Activated naive CD4-positive, alpha-beta T cell treated with anti-CD3 and anti-CD28 coated beads for 36 hours (primary cell): Measurements from ENCODE around the gene RCOR3. TPM values are rescaled to one million over a fixed set of nuclear protein-coding genes. Genes with fewer than 3 reads are reported as not detected.
A peak's percentile ranks its signal among the peaks of the same experiment; 100 is the strongest.
"Not testable (repeated sequence)": the region's sequence is repeated elsewhere in the genome, so short reads cannot be mapped to it uniquely, and the experiment has no call there.

Experiments
- CTCF ChIA-PET: fragments of 350-600 bp; sonication (Branson Sonifier 250); formaldehyde crosslinking; loops from one replicate; lab custom pipeline; 2021; ENCODE audit warnings: antibody characterized with exemption; lab: Charles Lee
- DNase-seq: peaks from one replicate; pipeline ENCODE4 v3.0.0-alpha.2; 2020
- H3K27ac Mint-ChIP-seq: one replicate; pipeline ENCODE4 v1.8.0; 2021; ENCODE audit warnings: mild to moderate bottlenecking, mixed read lengths
- H3K27me3 Mint-ChIP-seq: one replicate; pipeline ENCODE4 v1.8.0; 2021; ENCODE audit warnings: low read depth, mixed read lengths
- H3K36me3 Mint-ChIP-seq: one replicate; pipeline ENCODE4 v1.8.0; 2021; ENCODE audit warnings: low read depth, mixed read lengths
- H3K4me1 Mint-ChIP-seq: one replicate; pipeline ENCODE4 v1.8.0; 2021; ENCODE audit warnings: low read depth, mixed read lengths
- H3K4me3 Mint-ChIP-seq: one replicate; pipeline ENCODE4 v1.8.0; 2021; ENCODE audit warnings: mild to moderate bottlenecking, moderate library complexity, mixed read lengths
- H3K9me3 Mint-ChIP-seq: one replicate; pipeline ENCODE4 v1.8.0; 2021; ENCODE audit warnings: mixed read lengths
- intact Hi-C: fragments of 100-400 bp; cut with micrococcal nuclease; formaldehyde crosslinking; loops from one replicate; pipeline ENCODE4 v1.15.1; 2023
- total RNA-seq, 2 experiments: library from RNA; stranded (reverse); gene quantifications; one replicate each; pipeline ENCODE4 v1.2.3, GENCODE V29; 2021

RCOR3 gene
- total RNA-seq, 2 experiments from 2014 or later = 28.9 to 30.8 TPM

DNA sequence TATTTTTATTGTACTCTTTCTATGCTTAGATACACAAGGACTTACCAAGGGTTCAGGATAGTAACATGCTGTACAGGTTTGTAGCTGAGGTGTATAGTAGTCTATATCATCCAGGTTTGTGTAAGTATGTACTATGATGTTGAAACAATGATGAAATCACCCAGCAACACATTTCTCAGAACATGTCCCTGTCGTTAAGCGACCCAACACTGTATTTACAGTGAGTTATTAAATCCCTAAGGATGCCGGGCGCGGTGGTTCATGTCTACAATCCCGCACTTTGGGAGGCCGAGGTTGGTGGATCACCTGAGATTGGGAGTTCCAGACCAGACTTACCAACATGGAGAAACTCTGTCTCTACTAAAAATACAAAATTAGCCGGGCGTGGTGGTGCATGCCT, 21.6 kb upstream of the RCOR3 start:
- CTCF ChIA-PET = no interaction called here
- Mint-ChIP-seq H3K9me3 (no peaks in the 10 kb centered on the region), H3K27ac (no peak overlapping the region), H3K36me3 (no peaks in the 10 kb centered on the region), H3K27me3 (no peaks in the 10 kb centered on the region), H3K4me3 (no peak overlapping the region), H3K4me1 (no peaks in the 10 kb centered on the region)
- no peak for DNase-seq
- intact Hi-C loops = no loop called here

DNA sequence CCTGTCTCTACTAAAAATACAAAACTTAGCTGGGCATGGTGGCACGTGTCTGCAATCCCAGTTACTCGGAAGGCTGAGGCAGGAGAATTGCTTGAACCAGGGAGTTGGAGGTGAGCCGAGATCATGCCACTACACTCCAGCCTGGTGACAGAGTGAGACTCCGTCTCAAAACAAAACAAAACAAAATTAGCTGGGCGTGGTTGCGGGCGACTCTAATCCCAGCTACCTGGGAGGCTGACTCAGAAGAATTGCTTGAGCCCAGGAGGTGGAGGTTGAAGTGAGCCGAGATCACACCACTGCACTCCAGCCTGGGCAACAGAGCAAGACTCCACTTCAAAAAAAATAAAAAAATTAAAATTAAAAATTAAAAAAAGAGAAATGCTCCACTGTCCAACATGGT, 18.6 kb upstream of the RCOR3 start:
- H3K36me3 Mint-ChIP-seq, H3K9me3 Mint-ChIP-seq, H3K4me1 Mint-ChIP-seq, intact Hi-C loops, H3K27me3 Mint-ChIP-seq, H3K27ac Mint-ChIP-seq, H3K4me3 Mint-ChIP-seq, DNase-seq: not testable (repeated sequence)
- CTCF ChIA-PET = interaction anchor here (0.6 kb wide), 1 partner anchor 88 kb away, joined by 4 read pairs; no protein-coding TSS in a partner anchor

DNA sequence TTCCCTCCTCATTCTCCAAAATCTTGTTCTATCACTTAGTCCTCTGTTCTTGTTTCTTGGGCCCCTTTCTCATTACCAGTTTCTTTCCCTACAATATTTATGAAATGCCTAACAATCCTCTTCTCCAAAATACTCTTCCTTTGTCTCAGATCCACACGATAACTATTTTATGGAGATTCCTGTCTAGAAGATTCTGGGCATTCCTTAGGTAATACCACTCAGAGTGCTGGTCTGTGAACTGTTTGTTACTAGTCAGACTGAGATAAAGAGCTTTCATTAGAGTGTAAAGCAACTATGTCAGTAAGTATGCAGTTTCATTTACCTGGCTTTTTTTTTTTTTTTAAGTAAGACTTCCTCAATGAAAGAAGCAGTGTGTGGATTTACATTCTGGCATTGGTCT, 18.1 kb upstream of the RCOR3 start:
- Mint-ChIP-seq H3K27ac (no peak overlapping the region), H3K4me3 (no peak overlapping the region), H3K27me3 (no peaks in the 10 kb centered on the region), H3K4me1 (no peaks in the 10 kb centered on the region), H3K36me3 (no peaks in the 10 kb centered on the region), H3K9me3 (no peaks in the 10 kb centered on the region)
- no peak for DNase-seq
- intact Hi-C loops = no loop called here
- CTCF ChIA-PET = interaction anchor here (0.6 to 0.8 kb wide), 3 partner anchors 10 to 123 kb away, joined by 3 to 4 read pairs (median 3); no protein-coding TSS in a partner anchor

DNA sequence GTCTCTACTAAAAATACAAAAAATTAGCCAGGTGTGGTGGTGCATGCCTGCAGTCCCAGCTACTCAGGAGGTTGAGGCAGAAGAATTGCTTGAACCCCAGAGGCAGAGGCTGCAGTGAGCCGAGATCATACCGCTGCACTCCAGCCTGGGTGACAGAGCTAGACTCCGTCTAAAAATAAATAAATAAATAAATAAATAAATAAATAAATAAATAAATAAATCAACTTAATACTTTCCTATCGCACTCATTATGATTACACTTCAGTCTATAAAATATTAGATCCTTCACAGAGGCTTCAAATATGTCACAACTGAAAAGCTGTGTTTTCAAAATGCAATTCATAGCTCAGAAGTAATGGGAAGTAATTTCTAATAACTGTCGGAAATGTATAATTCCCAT, 15.5 kb upstream of the RCOR3 start:
- H3K9me3 Mint-ChIP-seq, H3K4me3 Mint-ChIP-seq, H3K27ac Mint-ChIP-seq, H3K4me1 Mint-ChIP-seq, H3K36me3 Mint-ChIP-seq, DNase-seq, intact Hi-C loops, H3K27me3 Mint-ChIP-seq: not testable (repeated sequence)
- CTCF ChIA-PET = interaction anchor here (0.6 kb wide), 1 partner anchor 881 kb away, joined by 5 read pairs; no protein-coding TSS in a partner anchor

- H3K4me3 Mint-ChIP-seq, intact Hi-C loops, H3K27ac Mint-ChIP-seq, H3K36me3 Mint-ChIP-seq, DNase-seq, H3K9me3 Mint-ChIP-seq, H3K4me1 Mint-ChIP-seq, H3K27me3 Mint-ChIP-seq: not testable (repeated sequence)
- CTCF ChIA-PET = interaction anchor here (1.3 kb wide), 1 partner anchor 11 kb away, joined by 3 read pairs; no protein-coding TSS in a partner anchor
Observed at GRCh38 chr1:211246583-211246982, 12.6 kb upstream of the RCOR3 start.

DNA sequence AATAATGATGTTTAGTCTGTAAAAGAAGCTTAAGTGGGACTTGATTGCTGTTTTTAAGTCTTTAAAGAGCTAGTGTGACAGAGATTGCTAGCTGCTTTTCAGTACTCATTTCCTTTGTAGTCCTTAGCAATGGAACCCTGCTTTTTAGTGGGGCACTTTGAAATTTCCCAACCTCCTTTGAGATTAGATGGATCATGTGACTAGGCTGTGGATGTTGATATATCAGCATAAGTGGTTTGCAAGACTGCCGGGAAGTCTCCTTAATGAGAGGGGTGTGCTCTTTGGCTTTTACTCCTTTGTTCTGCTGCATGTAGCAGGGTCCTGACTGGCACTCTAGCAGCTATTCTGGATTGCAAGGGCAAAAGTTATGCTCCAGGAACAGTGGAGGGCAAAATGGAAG, 11.2 kb upstream of the RCOR3 start:
- intact Hi-C loops = no loop called here
- Mint-ChIP-seq H3K27me3 (no peaks in the 10 kb centered on the region), H3K36me3 (no peaks in the 10 kb centered on the region), H3K27ac (no peak overlapping the region), H3K4me1 (peaks cover 9% of the 10 kb centered on the region), H3K9me3 (no peaks in the 10 kb centered on the region), H3K4me3 (no peak overlapping the region)
- DNase-seq = no peak
- CTCF ChIA-PET = no interaction called here

- CTCF ChIA-PET = interaction anchor here (0.7 to 1.1 kb wide), 2 partner anchors 9 to 46 kb away, joined by 3 to 4 read pairs; no protein-coding TSS in a partner anchor
- H3K9me3 Mint-ChIP-seq, H3K36me3 Mint-ChIP-seq, H3K4me1 Mint-ChIP-seq, DNase-seq, H3K27me3 Mint-ChIP-seq, H3K4me3 Mint-ChIP-seq, intact Hi-C loops, H3K27ac Mint-ChIP-seq: not testable (repeated sequence)
Observed at GRCh38 chr1:211249611-211250010, 9.6 kb upstream of the RCOR3 start.

- peaks cover 11% of the 10 kb centered on the region for H3K36me3 Mint-ChIP-seq
- no peaks in the 10 kb centered on the region for H3K9me3 Mint-ChIP-seq
- DNase-seq = no peak
- peak overlapping the region; percentile 96 for H3K27ac Mint-ChIP-seq
- H3K4me1 Mint-ChIP-seq = peaks cover 16% of the 10 kb centered on the region
- intact Hi-C loops = loop anchor here (1.0 to 5.0 kb wide), 5 partner anchors 124 to 1601 kb away; partner anchors contain the start of genes FLVCR1, NSL1 and TATDN3
- CTCF ChIA-PET = interaction anchor here (1.0 to 2.0 kb wide), 5 partner anchors 9 to 124 kb away, joined by 3 to 6 read pairs (median 3); partner anchors contain the start of gene KCNH1
- no peaks in the 10 kb centered on the region for H3K27me3 Mint-ChIP-seq
- peak overlapping the region; percentile 90 for H3K4me3 Mint-ChIP-seq
Observed at GRCh38 chr1:211257826-211258225, 1.3 kb upstream of the RCOR3 start.

DNA sequence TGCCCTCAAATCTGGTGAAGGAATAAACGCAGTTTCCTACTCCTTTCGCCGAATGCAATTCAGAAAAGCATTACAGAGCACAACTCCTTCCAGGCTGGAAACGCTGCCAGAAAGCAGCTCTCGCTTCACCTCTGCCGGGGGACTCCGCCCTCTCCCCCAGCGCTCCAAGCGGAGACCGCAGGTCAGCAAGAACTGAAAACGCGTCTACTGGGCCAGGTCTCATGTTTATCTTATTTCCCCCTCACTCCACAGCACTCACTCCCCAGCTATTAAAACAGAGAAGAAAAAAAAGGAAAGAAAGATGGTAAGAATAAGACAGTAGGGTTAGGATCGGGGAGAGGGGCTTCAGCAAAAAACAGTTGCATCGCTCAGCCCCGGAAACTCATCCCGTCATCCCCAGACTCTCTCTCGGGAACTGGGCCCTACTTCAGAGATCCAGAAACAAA, 833 bp upstream of the RCOR3 start:
- CTCF ChIA-PET = interaction anchor here (1.0 to 2.0 kb wide), 5 partner anchors 9 to 124 kb away, joined by 3 to 6 read pairs (median 3); partner anchors contain the start of gene KCNH1
- peak overlapping the region; percentile 96 for H3K27ac Mint-ChIP-seq
- peaks cover 16% of the 10 kb centered on the region for H3K4me1 Mint-ChIP-seq
- H3K27me3 Mint-ChIP-seq = no peaks in the 10 kb centered on the region
- peaks cover 11% of the 10 kb centered on the region for H3K36me3 Mint-ChIP-seq
- H3K4me3 Mint-ChIP-seq = peak overlapping the region; percentile 90
- intact Hi-C loops = loop anchor here (1.0 to 5.0 kb wide), 5 partner anchors 124 to 1600 kb away; partner anchors contain the start of genes FLVCR1, NSL1 and TATDN3
- no peaks in the 10 kb centered on the region for H3K9me3 Mint-ChIP-seq
- peak; percentile 76 for DNase-seq

DNA sequence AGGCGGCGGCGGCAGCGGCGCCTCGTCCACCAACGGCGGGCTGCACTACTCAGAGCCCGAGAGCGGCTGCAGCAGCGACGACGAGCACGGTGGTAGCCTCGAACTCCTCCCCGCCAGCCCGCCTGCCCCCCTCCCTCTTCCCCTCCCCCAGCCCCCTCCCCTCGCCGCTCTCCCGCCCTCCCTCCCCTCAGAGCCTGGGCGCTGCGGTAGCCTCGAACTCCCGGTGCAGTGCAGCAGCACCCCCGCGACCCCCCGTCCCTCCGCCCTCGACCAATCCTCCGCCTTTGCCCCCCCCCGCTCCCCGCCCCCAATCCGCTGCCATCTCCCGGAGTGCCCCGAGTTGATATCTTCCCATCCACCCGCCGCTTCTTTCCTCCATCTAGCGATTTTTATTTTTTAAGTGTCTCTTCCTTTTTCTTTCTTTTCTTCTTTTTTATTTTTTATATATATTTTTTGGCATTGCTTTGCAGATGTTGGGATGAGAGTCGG, 516 bp downstream of the RCOR3 start:
- Mint-ChIP-seq H3K4me1 (peaks cover 20% of the 10 kb centered on the region), H3K9me3 (no peaks in the 10 kb centered on the region), H3K27me3 (no peaks in the 10 kb centered on the region), H3K4me3 (peak overlapping the region; percentile 90), H3K36me3 (peaks cover 17% of the 10 kb centered on the region), H3K27ac (peak overlapping the region; percentile 87)
- peak; percentile 60 for DNase-seq
- intact Hi-C loops = loop anchor here (1.0 to 5.0 kb wide), 11 partner anchors 22 to 1599 kb away; partner anchors contain the start of genes FLVCR1, NSL1, PPP2R5A and SLC30A1
- CTCF ChIA-PET = interaction anchor here (0.7 kb wide), 1 partner anchor 1080 kb away, joined by 3 read pairs; no protein-coding TSS in a partner anchor

DNA sequence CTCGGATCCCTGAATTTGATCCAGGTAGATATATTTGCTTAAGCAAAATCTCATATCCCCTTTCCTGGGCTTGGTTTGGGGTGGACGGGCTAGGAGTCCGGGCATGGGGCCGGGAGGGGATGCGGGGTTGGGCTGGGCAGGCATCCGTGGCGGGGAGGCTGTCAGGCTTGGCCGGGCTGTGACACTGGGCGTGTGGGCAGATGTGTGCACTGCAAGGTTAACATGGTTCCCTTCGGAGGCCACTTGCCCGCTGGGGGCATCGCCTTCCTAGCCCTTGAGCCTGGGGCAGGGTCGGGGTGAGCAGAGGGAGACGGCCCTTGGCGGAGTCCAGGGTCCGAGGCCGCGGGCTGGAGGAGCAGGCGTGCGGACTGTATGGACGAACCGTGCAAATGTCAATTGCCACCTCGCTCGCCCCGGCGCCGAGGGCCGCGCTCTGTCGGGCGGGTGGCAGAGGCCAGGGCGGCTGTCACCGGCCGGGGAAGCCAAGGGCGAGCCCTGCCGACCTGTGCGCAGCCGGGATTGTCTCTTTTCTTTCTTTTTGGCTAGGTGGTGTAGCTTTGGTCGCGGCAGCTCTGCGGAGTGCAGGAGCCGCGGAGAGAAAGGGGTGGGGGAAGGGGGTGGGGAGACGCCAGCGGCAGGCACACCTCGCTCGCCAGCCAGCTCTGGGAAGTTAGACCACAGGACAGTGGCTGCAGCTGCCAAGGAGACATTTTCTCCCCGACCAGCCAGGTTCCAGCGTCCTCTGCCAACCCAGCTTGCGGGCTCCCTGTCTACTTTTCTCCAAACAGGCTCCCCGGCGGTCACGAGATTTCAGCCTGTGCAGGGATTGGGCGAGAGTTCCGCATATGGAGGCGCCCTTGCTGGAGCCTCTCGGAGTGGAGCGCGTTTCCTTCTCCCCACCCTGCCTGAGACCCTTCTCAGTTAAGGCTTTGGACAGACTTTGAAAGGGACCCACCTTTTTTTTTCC, 1.3 kb downstream of the RCOR3 start:
- Mint-ChIP-seq H3K4me1 (peaks cover 20% of the 10 kb centered on the region), H3K27me3 (no peaks in the 10 kb centered on the region), H3K36me3 (peaks cover 18% of the 10 kb centered on the region), H3K27ac (peak overlapping the region; percentile 82), H3K9me3 (no peaks in the 10 kb centered on the region), H3K4me3 (peak overlapping the region; percentile 90)
- CTCF ChIA-PET = interaction anchor here (0.7 kb wide), 2 partner anchors 73 to 1079 kb away, joined by 3 read pairs; no protein-coding TSS in a partner anchor
- DNase-seq = peak; percentile 82
- intact Hi-C loops = loop anchor here (1.0 kb wide), 1 partner anchor 255 kb away; no protein-coding TSS in a partner anchor

DNA sequence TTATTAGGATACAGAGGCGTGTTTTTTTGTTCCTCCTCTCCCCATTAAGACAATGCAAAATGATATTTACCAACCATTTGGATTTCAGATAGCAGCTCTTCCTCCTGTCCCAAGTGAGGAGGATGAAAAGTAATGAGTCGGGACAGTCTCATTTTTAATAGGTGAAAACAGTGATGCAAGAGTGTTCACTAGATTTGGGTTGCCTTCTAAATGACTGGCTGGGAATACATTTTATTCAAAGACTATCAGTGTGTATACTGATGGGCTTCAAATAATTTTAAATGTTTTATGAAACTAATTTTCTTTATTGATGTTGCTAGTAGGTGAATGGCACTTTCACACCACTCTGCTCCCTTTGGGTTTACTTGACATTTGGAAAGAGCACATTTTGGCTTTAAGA, 2.1 kb downstream of the RCOR3 start:
- no peaks in the 10 kb centered on the region for H3K9me3 Mint-ChIP-seq
- intact Hi-C loops = no loop called here
- CTCF ChIA-PET = no interaction called here
- peaks cover 21% of the 10 kb centered on the region for H3K36me3 Mint-ChIP-seq
- peaks cover 24% of the 10 kb centered on the region for H3K4me1 Mint-ChIP-seq
- peak overlapping the region; percentile 90 for H3K4me3 Mint-ChIP-seq
- no peaks in the 10 kb centered on the region for H3K27me3 Mint-ChIP-seq
- no peak for DNase-seq
- H3K27ac Mint-ChIP-seq = peak overlapping the region; percentile 81
